Tibial nerve (tissue), 4 donors: ENCODE measurements around the gene RBM25. TPM values are rescaled to one million over a fixed set of nuclear protein-coding genes. Genes with fewer than 3 reads are reported as not detected.

ENCODE experiments used
- DNase-seq, 2 donors: peaks; one replicate each; pipeline ENCODE4 v3.0.0-alpha.2; 2019; ENCODE audit warnings: low spot score in 2 of 2
- H3K27ac ChIP-seq, 4 donors: fragments of 200-600 bp; sonication (generic) in 3 of 4; one replicate each; pipeline ENCODE4 v1.5.1; 2017 to 2019; ENCODE audit warnings: mild to moderate bottlenecking in 1 of 4
- H3K27me3 ChIP-seq, 2 donors: fragments of 200-600 bp; sonication (generic) in 1 of 2; one replicate each; pipeline versions ENCODE4 v1.5.1 to v1.6.0; 2017 to 2019
- H3K36me3 ChIP-seq, 3 donors: fragments of 200-600 bp; sonication (generic); one replicate each; pipeline ENCODE4 v1.5.1; 2018 to 2019
- H3K4me1 ChIP-seq, 4 donors: fragments of 200-600 bp; sonication (generic) in 3 of 4; one replicate each; pipeline ENCODE4 v1.5.1; 2017 to 2019
- H3K4me3 ChIP-seq, 4 donors: fragments of 200-600 bp; sonication (generic) in 3 of 4; one replicate each; pipeline ENCODE4 v1.5.1; 2017 to 2019; ENCODE audit warnings: mild to moderate bottlenecking in 1 of 4, moderate library complexity in 1 of 4
- H3K9me3 ChIP-seq, 4 donors: fragments of 200-600 bp; sonication (generic) in 3 of 4; one replicate each; pipeline ENCODE4 v1.5.1; 2017 to 2019
- EP300 ChIP-seq, 2 donors: sonication (generic); formaldehyde crosslinking; IDR thresholded peaks; one replicate each; pipeline ENCODE4 v1.6.1; 2017; ENCODE audit warnings: antibody characterized with exemption in 2 of 2, mild to moderate bottlenecking in 1 of 2
- POLR2A ChIP-seq, 2 donors: fragments of 450-650 bp; IDR thresholded peaks; one replicate each; pipeline ENCODE4 v1.6.1; 2017; ENCODE audit warnings: antibody characterized with exemption in 2 of 2, mild to moderate bottlenecking in 2 of 2, moderate library complexity in 2 of 2
- WGBS, 2 donors: methylation state at CpG; one replicate each; pipeline ENCODE4 v1.1.5; 2018; 5-methylcytosine and 5-hydroxymethylcytosine counted together
- total RNA-seq, 4 donors: library from RNA; depleted of rRNA; stranded (reverse); fragments of >200 nt; gene quantifications; one replicate each; pipeline ENCODE4 v1.1.0, GENCODE V29; 2016
- TF ChIP-seq, protein P1 (sequence below), 5 experiments: fragments of 200-600 bp in 3 of 5; fragments of 450-650 bp in 2 of 5; sonication (generic) in 3 of 5; IDR thresholded peaks; one replicate each; pipeline ENCODE4 v1.5.1; 2016 to 2019; ENCODE audit warnings: antibody characterized with exemption in 5 of 5, mild to moderate bottlenecking in 3 of 5, moderate library complexity in 2 of 5

RBM25 gene
- total RNA-seq, 4 donors from 2014 or later = 87.4 to 120 (median 101) TPM

DNA sequence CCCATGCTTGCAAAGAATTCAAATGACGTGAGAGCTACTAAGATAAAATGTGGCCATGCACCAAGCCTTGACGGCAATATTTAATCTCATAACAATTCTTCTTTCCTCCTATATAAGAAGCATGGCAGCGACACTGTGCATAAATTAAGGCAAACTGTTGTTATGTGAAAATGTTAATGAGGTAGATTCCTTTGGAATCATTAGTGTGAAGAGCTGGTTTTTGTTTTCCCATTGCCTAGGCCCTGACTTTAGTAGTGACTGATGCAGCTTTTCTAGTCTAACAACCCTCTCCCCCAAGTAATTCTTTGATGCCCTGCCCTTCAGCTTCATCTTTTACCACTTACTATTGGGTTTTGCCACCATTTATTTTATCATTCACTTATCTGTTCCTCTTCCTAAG is 67.4 kb downstream of the RBM25 start:
- Histone ChIP-seq H3K9me3 (no peaks in the 10 kb centered on the region), H3K27me3 (no peaks in the 10 kb centered on the region), H3K4me1 (no peaks in the 10 kb centered on the region), H3K27ac (no peak overlapping the region), H3K36me3 (peaks cover 0 to 54% (median 5%) of the 10 kb centered on the region in 3 donors), H3K4me3 (no peak overlapping the region)
- TF ChIP-seq, protein P1, sequence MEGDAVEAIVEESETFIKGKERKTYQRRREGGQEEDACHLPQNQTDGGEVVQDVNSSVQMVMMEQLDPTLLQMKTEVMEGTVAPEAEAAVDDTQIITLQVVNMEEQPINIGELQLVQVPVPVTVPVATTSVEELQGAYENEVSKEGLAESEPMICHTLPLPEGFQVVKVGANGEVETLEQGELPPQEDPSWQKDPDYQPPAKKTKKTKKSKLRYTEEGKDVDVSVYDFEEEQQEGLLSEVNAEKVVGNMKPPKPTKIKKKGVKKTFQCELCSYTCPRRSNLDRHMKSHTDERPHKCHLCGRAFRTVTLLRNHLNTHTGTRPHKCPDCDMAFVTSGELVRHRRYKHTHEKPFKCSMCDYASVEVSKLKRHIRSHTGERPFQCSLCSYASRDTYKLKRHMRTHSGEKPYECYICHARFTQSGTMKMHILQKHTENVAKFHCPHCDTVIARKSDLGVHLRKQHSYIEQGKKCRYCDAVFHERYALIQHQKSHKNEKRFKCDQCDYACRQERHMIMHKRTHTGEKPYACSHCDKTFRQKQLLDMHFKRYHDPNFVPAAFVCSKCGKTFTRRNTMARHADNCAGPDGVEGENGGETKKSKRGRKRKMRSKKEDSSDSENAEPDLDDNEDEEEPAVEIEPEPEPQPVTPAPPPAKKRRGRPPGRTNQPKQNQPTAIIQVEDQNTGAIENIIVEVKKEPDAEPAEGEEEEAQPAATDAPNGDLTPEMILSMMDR (IDR thresholded peaks at IDR 0.05) = no peak
- TF ChIP-seq EP300 (IDR thresholded peaks at IDR 0.05) = no peak
- TF ChIP-seq POLR2A (IDR thresholded peaks at IDR 0.05) = no peak
- WGBS, 2 donors = 83% methylated on average over 3 of the region's 3 CpGs
- DNase-seq = no peak

DNA sequence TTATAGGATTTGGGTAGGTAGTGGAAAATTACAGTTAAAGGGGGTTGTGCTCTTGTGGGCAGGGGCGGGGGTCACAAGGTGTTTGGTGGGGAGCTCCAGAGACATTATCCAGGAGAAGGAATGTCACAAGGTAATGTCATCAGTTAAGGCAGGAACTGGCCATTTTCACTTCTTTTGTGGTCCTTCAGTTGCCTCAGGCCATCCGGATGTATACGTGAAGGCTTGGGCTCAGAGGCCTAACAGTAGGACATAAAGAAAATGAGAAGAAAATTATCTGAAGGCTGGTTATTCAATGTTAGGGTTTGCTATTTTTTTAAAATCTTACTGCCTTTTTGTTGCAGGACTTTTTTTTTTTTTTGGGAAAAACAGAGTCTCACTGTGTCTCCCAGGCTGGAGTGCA is 75.5 kb downstream of the RBM25 start:
- no peak overlapping the region for H3K27ac ChIP-seq
- peaks cover 0 to 5% (median 0%) of the 10 kb centered on the region in 4 donors for H3K9me3 ChIP-seq
- H3K4me1 ChIP-seq = peaks cover 0 to 20% (median 5%) of the 10 kb centered on the region in 4 donors
- H3K27me3 ChIP-seq = no peaks in the 10 kb centered on the region
- no peak overlapping the region for H3K4me3 ChIP-seq
- DNase-seq = no peak
- TF ChIP-seq EP300 (IDR thresholded peaks at IDR 0.05) = no peak
- TF ChIP-seq, protein P1 (IDR thresholded peaks at IDR 0.05) = no peak
- TF ChIP-seq POLR2A (IDR thresholded peaks at IDR 0.05) = no peak
- WGBS, 2 donors = 89 to 95% methylated on average over 3 of the region's 3 CpGs
- no peaks in the 10 kb centered on the region for H3K36me3 ChIP-seq

DNA sequence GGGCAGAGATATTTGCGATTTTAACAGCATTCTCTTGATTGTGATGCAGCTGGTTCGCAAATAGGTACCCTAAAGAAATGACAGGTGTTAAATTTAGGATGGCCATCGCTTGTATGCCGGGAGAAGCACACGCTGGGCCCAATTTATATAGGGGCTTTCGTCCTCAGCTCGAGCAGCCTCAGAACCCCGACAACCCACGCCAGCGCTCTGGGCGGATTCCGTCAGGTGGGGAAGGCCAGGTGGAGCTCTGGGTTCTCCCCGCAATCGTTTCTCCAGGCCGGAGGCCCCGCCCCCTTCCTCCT is 77.7 kb downstream of the RBM25 start:
- Histone ChIP-seq H3K4me3 (peak overlapping the region; percentile 76 to 98 (median 84)), H3K27me3 (no peaks in the 10 kb centered on the region), H3K36me3 (no peaks in the 10 kb centered on the region), H3K4me1 (peaks cover 0 to 26% (median 8%) of the 10 kb centered on the region in 4 donors), H3K9me3 (peaks cover 0 to 5% (median 0%) of the 10 kb centered on the region in 4 donors), H3K27ac (peak overlapping the region; percentile 85 to 99 (median 97))
- 4% methylated on average over 12 to 16 of the region's 16 CpGs for WGBS, 2 donors
- TF ChIP-seq, protein P1 (IDR thresholded peaks at IDR 0.05) = no peak
- TF ChIP-seq POLR2A (IDR thresholded peaks at IDR 0.05) = no peak
- TF ChIP-seq EP300 (IDR thresholded peaks at IDR 0.05) = no peak
- no peak for DNase-seq

DNA sequence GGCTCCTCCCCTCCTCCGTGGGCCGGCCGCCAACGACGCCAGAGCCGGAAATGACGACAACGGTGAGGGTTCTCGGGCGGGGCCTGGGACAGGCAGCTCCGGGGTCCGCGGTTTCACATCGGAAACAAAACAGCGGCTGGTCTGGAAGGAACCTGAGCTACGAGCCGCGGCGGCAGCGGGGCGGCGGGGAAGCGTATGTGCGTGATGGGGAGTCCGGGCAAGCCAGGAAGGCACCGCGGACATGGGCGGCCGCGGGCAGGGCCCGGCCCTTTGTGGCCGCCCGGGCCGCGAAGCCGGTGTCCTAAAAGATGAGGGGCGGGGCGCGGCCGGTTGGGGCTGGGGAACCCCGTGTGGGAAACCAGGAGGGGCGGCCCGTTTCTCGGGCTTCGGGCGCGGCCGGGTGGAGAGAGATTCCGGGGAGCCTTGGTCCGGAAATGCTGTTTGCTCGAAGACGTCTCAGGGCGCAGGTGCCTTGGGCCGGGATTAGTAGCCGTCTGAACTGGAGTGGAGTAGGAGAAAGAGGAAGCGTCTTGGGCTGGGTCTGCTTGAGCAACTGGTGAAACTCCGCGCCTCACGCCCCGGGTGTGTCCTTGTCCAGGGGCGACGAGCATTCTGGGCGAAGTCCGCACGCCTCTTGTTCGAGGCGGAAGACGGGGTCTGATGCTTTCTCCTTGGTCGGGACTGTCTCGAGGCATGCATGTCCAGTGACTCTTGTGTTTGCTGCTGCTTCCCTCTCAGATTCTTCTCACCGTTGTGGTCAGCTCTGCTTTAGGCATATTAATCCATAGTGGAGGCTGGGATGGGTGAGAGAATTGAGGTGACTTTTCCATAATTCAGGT is 78.3 kb downstream of the RBM25 start, which contains the start of gene PSEN1:
Gene PSEN1, plus strand, starts transcription at position 121 of the 839 bp plus-strand sequence. CDS start 11,513 bp downstream, outside the sequence.
- peak; percentile 94 to 99 for DNase-seq
- H3K27ac ChIP-seq = peak within 1 kb of the TSS; percentile 85 to 99 (median 97)
- no peaks in the 10 kb centered on the region for H3K27me3 ChIP-seq
- TF ChIP-seq POLR2A (IDR thresholded peaks at IDR 0.05) = peak; percentile 88 to 92
- TF ChIP-seq, protein P1 (IDR thresholded peaks at IDR 0.05) = no peak
- TF ChIP-seq EP300 (IDR thresholded peaks at IDR 0.05) = peak; percentile 82 to 97
- H3K4me1 ChIP-seq = peaks cover 0 to 32% (median 9%) of the 10 kb centered on the region in 4 donors
- WGBS, 2 donors = 0% methylated on average over 42 to 62 of the region's 71 CpGs
- no peaks in the 10 kb centered on the region for H3K36me3 ChIP-seq
- peaks cover 0 to 5% (median 0%) of the 10 kb centered on the region in 4 donors for H3K9me3 ChIP-seq
- H3K4me3 ChIP-seq = peak within 1 kb of the TSS; percentile 76 to 98 (median 84)

DNA sequence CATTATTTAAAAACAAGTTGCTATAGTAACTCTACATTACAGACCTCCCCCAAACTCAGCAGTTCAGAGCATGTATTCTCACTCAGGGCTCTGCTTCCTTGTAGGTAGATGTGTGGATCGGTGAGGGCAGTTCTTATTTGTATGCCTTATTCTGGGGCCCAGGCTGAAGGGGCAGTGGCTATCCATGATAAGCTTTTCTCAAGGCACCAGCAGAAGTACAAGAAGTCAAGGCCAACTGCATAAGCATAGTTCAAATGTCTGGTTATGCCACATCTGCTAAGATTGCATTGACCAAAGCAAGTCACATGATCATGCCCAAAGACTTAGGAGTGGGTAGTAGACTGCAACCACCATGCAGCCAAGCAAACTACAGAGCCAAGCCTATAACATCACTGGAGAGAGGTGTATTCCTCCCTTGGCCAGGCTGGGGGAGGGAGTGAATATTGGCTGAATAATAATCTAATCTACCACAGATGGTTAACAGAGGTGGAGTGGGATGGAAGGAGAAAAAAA is 82.5 kb downstream of the RBM25 start:
- 95 to 96% methylated on average over 1 of the region's 1 CpG for WGBS, 2 donors
- Histone ChIP-seq H3K27me3 (no peaks in the 10 kb centered on the region), H3K9me3 (no peaks in the 10 kb centered on the region), H3K27ac (peak overlapping the region in 1 of 4 donors; percentile 25), H3K4me1 (peaks cover 0 to 64% (median 21%) of the 10 kb centered on the region in 4 donors), H3K36me3 (no peaks in the 10 kb centered on the region), H3K4me3 (no peak overlapping the region)
- TF ChIP-seq POLR2A (IDR thresholded peaks at IDR 0.05) = no peak
- TF ChIP-seq, protein P1 (IDR thresholded peaks at IDR 0.05) = no peak
- no peak for TF ChIP-seq EP300 (IDR thresholded peaks at IDR 0.05)
- no peak for DNase-seq
